ENCODE data around the gene TNPO2. TPM values are rescaled to one million over a fixed set of nuclear protein-coding genes. Genes with fewer than 3 reads are reported as not detected.

The TNPO2 gene
- total RNA-seq, 1 experiment from 2014 or later, result 105 TPM

DNA sequence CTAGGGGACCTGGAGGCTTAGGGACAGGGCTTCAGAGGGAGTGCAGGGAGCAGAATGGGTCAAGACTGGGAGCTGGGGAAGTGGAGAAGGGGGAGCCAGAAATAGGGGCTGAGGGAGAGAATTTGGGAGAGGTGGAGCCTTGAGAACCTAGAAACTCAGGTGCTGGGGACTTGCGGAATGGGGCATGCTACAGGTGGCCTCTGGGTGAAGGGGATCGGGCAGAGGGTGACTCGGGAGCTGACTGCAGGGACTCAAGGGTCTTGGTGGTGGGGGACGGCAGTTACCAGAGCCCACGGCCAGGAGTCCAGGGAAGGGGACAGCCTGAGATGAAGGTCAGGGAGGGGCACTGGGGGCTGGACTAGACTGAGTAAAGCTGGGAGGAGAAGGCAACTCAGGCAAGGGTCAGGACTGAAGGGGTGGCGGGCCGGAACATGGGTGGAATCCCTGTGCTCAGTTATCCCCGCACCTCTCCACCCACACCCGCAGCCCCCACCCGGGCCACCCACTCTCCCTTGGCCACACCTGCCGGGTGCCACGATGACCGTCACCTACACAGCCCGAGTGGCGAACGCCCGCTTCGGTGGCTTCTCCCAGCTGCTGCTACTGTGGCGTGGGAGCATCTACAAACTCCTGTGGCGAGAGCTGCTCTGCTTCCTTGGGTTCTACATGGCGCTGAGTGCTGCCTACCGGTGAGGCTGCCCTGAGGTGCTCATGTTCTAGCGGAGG is 28.5 kb upstream of the TNPO2 start:
- ChIA-PET POLR2A (interaction anchor here (0.5 to 1.2 kb wide), 4 partner anchors 18 to 124 kb away, joined by 3 to 9 read pairs (median 4); partner anchors contain the start of gene TRIR), CTCF (interaction anchor here (1.4 to 2.5 kb wide), 6 partner anchors 8 to 133 kb away, joined by 3 to 17 read pairs (median 4); partner anchors contain the start of gene GET3)
- Mint-ChIP-seq H3K4me3 (peak overlapping the region; percentile 69), H3K27me3 (ENCODE audit: low read depth) (peaks cover 49% of the 10 kb centered on the region), H3K9me3 (no peaks in the 10 kb centered on the region), H3K4me1 (peaks cover 13% of the 10 kb centered on the region), H3K27ac (no peak overlapping the region), H3K36me3 (peaks cover 10% of the 10 kb centered on the region)
- TF ChIP-seq, protein P1, sequence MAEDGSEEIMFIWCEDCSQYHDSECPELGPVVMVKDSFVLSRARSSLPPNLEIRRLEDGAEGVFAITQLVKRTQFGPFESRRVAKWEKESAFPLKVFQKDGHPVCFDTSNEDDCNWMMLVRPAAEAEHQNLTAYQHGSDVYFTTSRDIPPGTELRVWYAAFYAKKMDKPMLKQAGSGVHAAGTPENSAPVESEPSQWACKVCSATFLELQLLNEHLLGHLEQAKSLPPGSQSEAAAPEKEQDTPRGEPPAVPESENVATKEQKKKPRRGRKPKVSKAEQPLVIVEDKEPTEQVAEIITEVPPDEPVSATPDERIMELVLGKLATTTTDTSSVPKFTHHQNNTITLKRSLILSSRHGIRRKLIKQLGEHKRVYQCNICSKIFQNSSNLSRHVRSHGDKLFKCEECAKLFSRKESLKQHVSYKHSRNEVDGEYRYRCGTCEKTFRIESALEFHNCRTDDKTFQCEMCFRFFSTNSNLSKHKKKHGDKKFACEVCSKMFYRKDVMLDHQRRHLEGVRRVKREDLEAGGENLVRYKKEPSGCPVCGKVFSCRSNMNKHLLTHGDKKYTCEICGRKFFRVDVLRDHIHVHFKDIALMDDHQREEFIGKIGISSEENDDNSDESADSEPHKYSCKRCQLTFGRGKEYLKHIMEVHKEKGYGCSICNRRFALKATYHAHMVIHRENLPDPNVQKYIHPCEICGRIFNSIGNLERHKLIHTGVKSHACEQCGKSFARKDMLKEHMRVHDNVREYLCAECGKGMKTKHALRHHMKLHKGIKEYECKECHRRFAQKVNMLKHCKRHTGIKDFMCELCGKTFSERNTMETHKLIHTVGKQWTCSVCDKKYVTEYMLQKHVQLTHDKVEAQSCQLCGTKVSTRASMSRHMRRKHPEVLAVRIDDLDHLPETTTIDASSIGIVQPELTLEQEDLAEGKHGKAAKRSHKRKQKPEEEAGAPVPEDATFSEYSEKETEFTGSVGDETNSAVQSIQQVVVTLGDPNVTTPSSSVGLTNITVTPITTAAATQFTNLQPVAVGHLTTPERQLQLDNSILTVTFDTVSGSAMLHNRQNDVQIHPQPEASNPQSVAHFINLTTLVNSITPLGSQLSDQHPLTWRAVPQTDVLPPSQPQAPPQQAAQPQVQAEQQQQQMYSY (CRISPR knock-in tag; IDR thresholded peaks at IDR 0.05), result peak; percentile 63
- TF ChIP-seq, protein P2, sequence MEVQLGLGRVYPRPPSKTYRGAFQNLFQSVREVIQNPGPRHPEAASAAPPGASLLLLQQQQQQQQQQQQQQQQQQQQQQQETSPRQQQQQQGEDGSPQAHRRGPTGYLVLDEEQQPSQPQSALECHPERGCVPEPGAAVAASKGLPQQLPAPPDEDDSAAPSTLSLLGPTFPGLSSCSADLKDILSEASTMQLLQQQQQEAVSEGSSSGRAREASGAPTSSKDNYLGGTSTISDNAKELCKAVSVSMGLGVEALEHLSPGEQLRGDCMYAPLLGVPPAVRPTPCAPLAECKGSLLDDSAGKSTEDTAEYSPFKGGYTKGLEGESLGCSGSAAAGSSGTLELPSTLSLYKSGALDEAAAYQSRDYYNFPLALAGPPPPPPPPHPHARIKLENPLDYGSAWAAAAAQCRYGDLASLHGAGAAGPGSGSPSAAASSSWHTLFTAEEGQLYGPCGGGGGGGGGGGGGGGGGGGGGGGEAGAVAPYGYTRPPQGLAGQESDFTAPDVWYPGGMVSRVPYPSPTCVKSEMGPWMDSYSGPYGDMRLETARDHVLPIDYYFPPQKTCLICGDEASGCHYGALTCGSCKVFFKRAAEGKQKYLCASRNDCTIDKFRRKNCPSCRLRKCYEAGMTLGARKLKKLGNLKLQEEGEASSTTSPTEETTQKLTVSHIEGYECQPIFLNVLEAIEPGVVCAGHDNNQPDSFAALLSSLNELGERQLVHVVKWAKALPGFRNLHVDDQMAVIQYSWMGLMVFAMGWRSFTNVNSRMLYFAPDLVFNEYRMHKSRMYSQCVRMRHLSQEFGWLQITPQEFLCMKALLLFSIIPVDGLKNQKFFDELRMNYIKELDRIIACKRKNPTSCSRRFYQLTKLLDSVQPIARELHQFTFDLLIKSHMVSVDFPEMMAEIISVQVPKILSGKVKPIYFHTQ (CRISPR knock-in tag; IDR thresholded peaks at IDR 0.05), result no peak
- no peak for TF ChIP-seq SMAD4 (CRISPR knock-in tag; IDR thresholded peaks at IDR 0.05)
- no peak for DNase-seq (ENCODE audit: low spot score)
- peak; percentile 24; the same call in 1 of the 2 replicates for ATAC-seq

DNA sequence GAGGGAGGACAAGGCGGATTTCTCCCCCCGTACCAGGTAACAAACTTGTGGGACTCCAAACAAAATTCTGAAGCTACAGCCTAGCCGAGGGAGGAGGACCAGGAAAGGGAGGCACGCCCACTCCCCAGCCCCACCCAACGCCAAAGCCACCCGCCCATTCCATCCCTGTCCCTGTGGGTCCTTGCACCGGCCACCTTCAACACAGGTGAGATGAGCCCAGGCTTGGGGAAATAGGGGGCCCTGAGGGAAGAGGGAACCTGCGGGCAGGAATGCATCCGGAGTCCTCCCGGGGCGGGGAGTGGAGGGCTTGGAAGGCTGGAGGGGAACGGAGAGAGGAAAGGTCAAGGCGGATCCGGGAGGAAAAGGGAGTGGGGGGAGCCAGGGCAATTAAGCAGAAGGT is 27.9 kb upstream of the TNPO2 start, which contains the start of gene BEST2:
Gene BEST2 (plus strand): TSS at position 157 of the 400 bp plus-strand sequence. CDS start 802 bp downstream, outside the sequence.
- DNase-seq (ENCODE audit: low spot score), result peak; percentile 61

More for the DNA sequence above, 27.9 kb upstream of the TNPO2 start, which contains the start of gene BEST2:
- Mint-ChIP-seq H3K9me3 (no peaks in the 10 kb centered on the region), H3K27me3 (ENCODE audit: low read depth) (peaks cover 49% of the 10 kb centered on the region), H3K27ac (no peak within 1 kb of the TSS), H3K4me1 (peaks cover 13% of the 10 kb centered on the region), H3K4me3 (peak within 1 kb of the TSS; percentile 69), H3K36me3 (peaks cover 13% of the 10 kb centered on the region)
- CTCF ChIA-PET, result interaction anchor here (1.4 to 2.5 kb wide), 5 partner anchors 9 to 121 kb away, joined by 3 to 17 read pairs (median 5); partner anchors contain the start of gene GET3
- TF ChIP-seq ZNF232 (CRISPR knock-in tag; IDR thresholded peaks at IDR 0.05) (no peak), JUN (CRISPR knock-in tag; IDR thresholded peaks at IDR 0.05) (no peak), NR2C2 (CRISPR knock-in tag; IDR thresholded peaks at IDR 0.05) (no peak), RELA (CRISPR knock-in tag; IDR thresholded peaks at IDR 0.05; ENCODE audit: borderline replicate concordance) (no peak), ZNF219 (CRISPR knock-in tag; IDR thresholded peaks at IDR 0.05; ENCODE audit: borderline replicate concordance) (no peak), SP1 (CRISPR knock-in tag; conservative IDR thresholded peaks at IDR 0.05) (0 out of 2 replicates have a peak, but pooled peaks have one; percentile 57), ZBTB21 (CRISPR knock-in tag; IDR thresholded peaks at IDR 0.05; ENCODE audit: borderline replicate concordance) (no peak)
- TF ChIP-seq, protein P3, sequence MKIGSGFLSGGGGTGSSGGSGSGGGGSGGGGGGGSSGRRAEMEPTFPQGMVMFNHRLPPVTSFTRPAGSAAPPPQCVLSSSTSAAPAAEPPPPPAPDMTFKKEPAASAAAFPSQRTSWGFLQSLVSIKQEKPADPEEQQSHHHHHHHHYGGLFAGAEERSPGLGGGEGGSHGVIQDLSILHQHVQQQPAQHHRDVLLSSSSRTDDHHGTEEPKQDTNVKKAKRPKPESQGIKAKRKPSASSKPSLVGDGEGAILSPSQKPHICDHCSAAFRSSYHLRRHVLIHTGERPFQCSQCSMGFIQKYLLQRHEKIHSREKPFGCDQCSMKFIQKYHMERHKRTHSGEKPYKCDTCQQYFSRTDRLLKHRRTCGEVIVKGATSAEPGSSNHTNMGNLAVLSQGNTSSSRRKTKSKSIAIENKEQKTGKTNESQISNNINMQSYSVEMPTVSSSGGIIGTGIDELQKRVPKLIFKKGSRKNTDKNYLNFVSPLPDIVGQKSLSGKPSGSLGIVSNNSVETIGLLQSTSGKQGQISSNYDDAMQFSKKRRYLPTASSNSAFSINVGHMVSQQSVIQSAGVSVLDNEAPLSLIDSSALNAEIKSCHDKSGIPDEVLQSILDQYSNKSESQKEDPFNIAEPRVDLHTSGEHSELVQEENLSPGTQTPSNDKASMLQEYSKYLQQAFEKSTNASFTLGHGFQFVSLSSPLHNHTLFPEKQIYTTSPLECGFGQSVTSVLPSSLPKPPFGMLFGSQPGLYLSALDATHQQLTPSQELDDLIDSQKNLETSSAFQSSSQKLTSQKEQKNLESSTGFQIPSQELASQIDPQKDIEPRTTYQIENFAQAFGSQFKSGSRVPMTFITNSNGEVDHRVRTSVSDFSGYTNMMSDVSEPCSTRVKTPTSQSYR (CRISPR knock-in tag; IDR thresholded peaks at IDR 0.05), result no peak
- TF ChIP-seq, protein P4, sequence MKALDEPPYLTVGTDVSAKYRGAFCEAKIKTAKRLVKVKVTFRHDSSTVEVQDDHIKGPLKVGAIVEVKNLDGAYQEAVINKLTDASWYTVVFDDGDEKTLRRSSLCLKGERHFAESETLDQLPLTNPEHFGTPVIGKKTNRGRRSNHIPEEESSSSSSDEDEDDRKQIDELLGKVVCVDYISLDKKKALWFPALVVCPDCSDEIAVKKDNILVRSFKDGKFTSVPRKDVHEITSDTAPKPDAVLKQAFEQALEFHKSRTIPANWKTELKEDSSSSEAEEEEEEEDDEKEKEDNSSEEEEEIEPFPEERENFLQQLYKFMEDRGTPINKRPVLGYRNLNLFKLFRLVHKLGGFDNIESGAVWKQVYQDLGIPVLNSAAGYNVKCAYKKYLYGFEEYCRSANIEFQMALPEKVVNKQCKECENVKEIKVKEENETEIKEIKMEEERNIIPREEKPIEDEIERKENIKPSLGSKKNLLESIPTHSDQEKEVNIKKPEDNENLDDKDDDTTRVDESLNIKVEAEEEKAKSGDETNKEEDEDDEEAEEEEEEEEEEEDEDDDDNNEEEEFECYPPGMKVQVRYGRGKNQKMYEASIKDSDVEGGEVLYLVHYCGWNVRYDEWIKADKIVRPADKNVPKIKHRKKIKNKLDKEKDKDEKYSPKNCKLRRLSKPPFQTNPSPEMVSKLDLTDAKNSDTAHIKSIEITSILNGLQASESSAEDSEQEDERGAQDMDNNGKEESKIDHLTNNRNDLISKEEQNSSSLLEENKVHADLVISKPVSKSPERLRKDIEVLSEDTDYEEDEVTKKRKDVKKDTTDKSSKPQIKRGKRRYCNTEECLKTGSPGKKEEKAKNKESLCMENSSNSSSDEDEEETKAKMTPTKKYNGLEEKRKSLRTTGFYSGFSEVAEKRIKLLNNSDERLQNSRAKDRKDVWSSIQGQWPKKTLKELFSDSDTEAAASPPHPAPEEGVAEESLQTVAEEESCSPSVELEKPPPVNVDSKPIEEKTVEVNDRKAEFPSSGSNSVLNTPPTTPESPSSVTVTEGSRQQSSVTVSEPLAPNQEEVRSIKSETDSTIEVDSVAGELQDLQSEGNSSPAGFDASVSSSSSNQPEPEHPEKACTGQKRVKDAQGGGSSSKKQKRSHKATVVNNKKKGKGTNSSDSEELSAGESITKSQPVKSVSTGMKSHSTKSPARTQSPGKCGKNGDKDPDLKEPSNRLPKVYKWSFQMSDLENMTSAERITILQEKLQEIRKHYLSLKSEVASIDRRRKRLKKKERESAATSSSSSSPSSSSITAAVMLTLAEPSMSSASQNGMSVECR (CRISPR knock-in tag; IDR thresholded peaks at IDR 0.05; ENCODE audit: borderline replicate concordance), result 0 out of 2 replicates have a peak, but pooled peaks have one; percentile 28
- POLR2A ChIA-PET, result no interaction called here
- ATAC-seq, result peak; percentile 74

Data from WTC11 (cell line).